ENCODE results near the gene NDFIP2.

DNA sequence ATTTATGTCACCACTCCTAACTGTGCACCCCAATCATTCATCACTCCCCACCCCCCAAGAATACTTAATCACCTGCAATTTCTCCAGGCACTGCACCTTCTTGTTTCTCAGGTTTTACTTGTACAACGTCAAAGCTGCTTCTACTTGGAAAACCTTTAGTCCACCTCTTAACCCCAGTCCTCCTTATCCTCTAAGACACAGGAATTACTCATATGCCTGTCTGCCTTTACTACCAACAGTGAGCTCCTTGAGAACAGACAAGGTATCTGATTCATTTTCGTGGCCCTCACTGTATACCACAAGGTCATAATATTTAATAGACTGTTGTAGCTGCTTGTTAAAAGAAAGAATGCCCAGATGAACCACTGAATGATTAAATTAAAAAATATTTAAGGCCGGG lies 21.0 kb upstream of the NDFIP2 start:
- TF ChIP-seq, protein P1, sequence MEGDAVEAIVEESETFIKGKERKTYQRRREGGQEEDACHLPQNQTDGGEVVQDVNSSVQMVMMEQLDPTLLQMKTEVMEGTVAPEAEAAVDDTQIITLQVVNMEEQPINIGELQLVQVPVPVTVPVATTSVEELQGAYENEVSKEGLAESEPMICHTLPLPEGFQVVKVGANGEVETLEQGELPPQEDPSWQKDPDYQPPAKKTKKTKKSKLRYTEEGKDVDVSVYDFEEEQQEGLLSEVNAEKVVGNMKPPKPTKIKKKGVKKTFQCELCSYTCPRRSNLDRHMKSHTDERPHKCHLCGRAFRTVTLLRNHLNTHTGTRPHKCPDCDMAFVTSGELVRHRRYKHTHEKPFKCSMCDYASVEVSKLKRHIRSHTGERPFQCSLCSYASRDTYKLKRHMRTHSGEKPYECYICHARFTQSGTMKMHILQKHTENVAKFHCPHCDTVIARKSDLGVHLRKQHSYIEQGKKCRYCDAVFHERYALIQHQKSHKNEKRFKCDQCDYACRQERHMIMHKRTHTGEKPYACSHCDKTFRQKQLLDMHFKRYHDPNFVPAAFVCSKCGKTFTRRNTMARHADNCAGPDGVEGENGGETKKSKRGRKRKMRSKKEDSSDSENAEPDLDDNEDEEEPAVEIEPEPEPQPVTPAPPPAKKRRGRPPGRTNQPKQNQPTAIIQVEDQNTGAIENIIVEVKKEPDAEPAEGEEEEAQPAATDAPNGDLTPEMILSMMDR (IDR thresholded peaks at IDR 0.05; ENCODE audit: borderline replicate concordance, extremely low read depth, low read length, poor library complexity, severe bottlenecking) = no peak
- TF ChIP-seq EZH2 (IDR thresholded peaks at IDR 0.05; ENCODE audit: borderline replicate concordance, low read depth, low read length, severe bottlenecking) = no peak
